ENCODE results near the gene PTPN3. TPM values are rescaled to one million over a fixed set of nuclear protein-coding genes. Genes with fewer than 3 reads are reported as not detected.

Gene PTPN3
- total RNA-seq, 4 donors from 2014 or later = 3.1 to 9.0 (median 5.7) TPM

GRCh38 chr9:109417054-109417453, 81.1 kb downstream of the PTPN3 start:
- no peak for TF ChIP-seq CTCF (IDR thresholded peaks at IDR 0.05; ENCODE audit: low read depth)

DNA sequence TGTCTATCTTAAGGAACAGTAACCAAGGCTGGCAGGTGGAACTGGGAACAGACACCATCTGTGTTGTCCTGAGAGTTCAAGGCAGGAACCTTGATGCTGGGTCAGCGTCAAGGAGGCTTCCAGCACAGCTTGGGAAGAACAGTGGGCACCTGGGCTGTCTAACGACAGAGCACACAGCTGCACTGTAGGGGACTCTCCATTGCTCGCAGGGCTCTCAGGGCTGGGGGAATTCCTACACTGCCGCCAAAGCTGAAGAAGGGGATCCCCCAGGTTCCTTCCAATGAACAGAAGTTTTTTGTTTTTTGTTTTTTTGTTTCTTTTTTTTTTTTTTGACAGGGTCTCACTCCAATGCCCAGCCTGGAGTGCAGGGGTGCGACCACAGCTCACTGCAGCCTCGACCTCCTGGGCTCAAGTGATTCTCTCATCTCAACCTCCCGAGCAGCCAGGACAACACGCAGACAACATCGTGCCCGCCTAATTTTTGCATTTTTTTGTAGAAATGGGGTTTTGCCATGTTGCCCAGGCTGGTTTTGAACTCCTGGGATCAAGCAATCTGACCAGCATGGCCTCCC, 81.9 kb downstream of the PTPN3 start:
- TF ChIP-seq CTCF (IDR thresholded peaks at IDR 0.05; ENCODE audit: low read depth) = no peak

GRCh38 chr9:109414125-109414785, 83.9 kb downstream of the PTPN3 start:
- no peak for TF ChIP-seq CTCF (IDR thresholded peaks at IDR 0.05; ENCODE audit: low read depth)

- TF ChIP-seq CTCF (IDR thresholded peaks at IDR 0.05; ENCODE audit: low read depth) = no peak
These were observed 86.2 kb downstream of the PTPN3 start for GRCh38 chr9:109411798-109412352.

- TF ChIP-seq CTCF (IDR thresholded peaks at IDR 0.05; ENCODE audit: low read depth) = no peak
These were observed 86.9 kb downstream of the PTPN3 start for GRCh38 chr9:109411069-109411761.

GRCh38 chr9:109409773-109410397, 88.2 kb downstream of the PTPN3 start:
- no peak for TF ChIP-seq CTCF (IDR thresholded peaks at IDR 0.05; ENCODE audit: low read depth)
